ENCODE results near the gene EML4. TPM values are rescaled to one million over a fixed set of nuclear protein-coding genes. Genes with fewer than 3 reads are reported as not detected.
"Not testable (repeated sequence)": the region's sequence is repeated elsewhere in the genome, so short reads cannot be mapped to it uniquely, and the experiment has no call there.

Gene EML4
- total RNA-seq, 1 donor from 2014 or later: 23.5 TPM

- DNase-seq (ENCODE audit: low read depth, low spot score): peak; percentile 17
Observed at GRCh38 chr2:42249887-42250286, 80.7 kb downstream of the EML4 start.

- no peak for DNase-seq (ENCODE audit: low read depth, low spot score)
Observed at GRCh38 chr2:42250925-42251324, 81.8 kb downstream of the EML4 start.

- no peak for DNase-seq (ENCODE audit: low read depth, low spot score)
Observed at GRCh38 chr2:42252464-42252863, 83.3 kb downstream of the EML4 start.

GRCh38 chr2:42254186-42254895 lies 85.2 kb downstream of the EML4 start:
- no peak for DNase-seq (ENCODE audit: low read depth, low spot score)

- peak; percentile 20 for DNase-seq (ENCODE audit: low read depth, low spot score)
Observed at GRCh38 chr2:42256505-42256904, 87.4 kb downstream of the EML4 start.

- DNase-seq (ENCODE audit: low read depth, low spot score): no peak
Observed at GRCh38 chr2:42261518-42262195, 92.5 kb downstream of the EML4 start.

- no peak for DNase-seq (ENCODE audit: low read depth, low spot score)
Observed at GRCh38 chr2:42266236-42266635, 97.1 kb downstream of the EML4 start.

- DNase-seq (ENCODE audit: low read depth, low spot score): no peak
Observed at GRCh38 chr2:42267530-42267929, 98.4 kb downstream of the EML4 start.

- DNase-seq (ENCODE audit: low read depth, low spot score): no peak
Observed at GRCh38 chr2:42268528-42269151, 99.5 kb downstream of the EML4 start.

- DNase-seq (ENCODE audit: low read depth, low spot score): no peak
Observed at GRCh38 chr2:42270757-42271156, 101.6 kb downstream of the EML4 start.

- DNase-seq (ENCODE audit: low read depth, low spot score): not testable (repeated sequence)
Observed at GRCh38 chr2:42271246-42271645, 102.1 kb downstream of the EML4 start.

- no peak for DNase-seq (ENCODE audit: low read depth, low spot score)
Observed at GRCh38 chr2:42274863-42275262, 105.7 kb downstream of the EML4 start.

GRCh38 chr2:42281416-42282081 lies 112.4 kb downstream of the EML4 start:
- no peak for DNase-seq (ENCODE audit: low read depth, low spot score)

GRCh38 chr2:42284019-42284418 lies 114.9 kb downstream of the EML4 start:
- no peak for DNase-seq (ENCODE audit: low read depth, low spot score)

GRCh38 chr2:42286268-42286946 lies 117.3 kb downstream of the EML4 start:
- no peak for DNase-seq (ENCODE audit: low read depth, low spot score)

- no peak for DNase-seq (ENCODE audit: low read depth, low spot score)
Observed at GRCh38 chr2:42288811-42289210, 119.7 kb downstream of the EML4 start.

GRCh38 chr2:42289222-42289621 lies 120.1 kb downstream of the EML4 start:
- no peak for DNase-seq (ENCODE audit: low read depth, low spot score)

- DNase-seq (ENCODE audit: low read depth, low spot score): no peak
Observed at GRCh38 chr2:42290005-42290404, 120.9 kb downstream of the EML4 start.

GRCh38 chr2:42293019-42293418 lies 123.9 kb downstream of the EML4 start:
- no peak for DNase-seq (ENCODE audit: low read depth, low spot score)

GRCh38 chr2:42296226-42296625 lies 127.1 kb downstream of the EML4 start:
- no peak for DNase-seq (ENCODE audit: low read depth, low spot score)

GRCh38 chr2:42297322-42297936 lies 128.3 kb downstream of the EML4 start:
- DNase-seq (ENCODE audit: low read depth, low spot score): no peak
